ENCODE results near the gene ZNF407.

The ZNF407 gene

DNA sequence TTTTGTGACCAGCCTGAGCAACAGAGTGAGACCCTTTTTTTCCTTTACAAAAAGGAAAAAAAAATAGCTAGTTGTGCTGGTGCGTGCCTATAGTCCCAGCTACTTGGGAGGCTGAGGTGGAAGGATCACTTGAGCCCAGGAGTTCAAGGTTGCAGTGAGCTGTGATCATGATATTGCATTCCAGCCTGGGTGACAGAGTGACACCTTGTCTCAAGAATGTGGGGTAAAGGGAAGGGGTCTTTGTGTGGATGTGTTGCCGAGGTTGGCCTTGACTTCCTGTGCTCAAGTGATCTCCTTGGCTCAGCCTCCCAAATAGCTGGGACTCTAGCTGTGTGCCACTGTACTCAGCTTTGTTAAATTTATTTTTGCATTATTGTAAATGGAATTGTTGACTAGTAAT lies 120.6 kb downstream of the ZNF407 start:
- no peaks in the 10 kb centered on the region for H3K4me1 ChIP-seq (ENCODE audit: insufficient read depth, insufficient read length)
- TF ChIP-seq SUZ12 (IDR thresholded peaks at IDR 0.05; ENCODE audit: extremely low read depth, insufficient read depth, insufficient read length) (no peak), YY1 (IDR thresholded peaks at IDR 0.05; ENCODE audit: insufficient read depth, insufficient read length) (no peak), ZNF274 (IDR thresholded peaks at IDR 0.05; ENCODE audit: low read depth, low read length) (no peak)
- H3K9ac ChIP-seq (ENCODE audit: insufficient read length, low read depth): no peak overlapping the region
- H3K9me3 ChIP-seq (ENCODE audit: insufficient read depth, low read length): no peaks in the 10 kb centered on the region
- no peaks in the 10 kb centered on the region for H3K27me3 ChIP-seq (ENCODE audit: insufficient read depth, insufficient read length)
- H3K36me3 ChIP-seq (ENCODE audit: insufficient read depth, insufficient read length, low read length): no peaks in the 10 kb centered on the region
- H3K4me3 ChIP-seq (ENCODE audit: insufficient read length, low read depth): no peak overlapping the region
- no peak for DNase-seq (ENCODE audit: low read depth, low spot score)

DNA sequence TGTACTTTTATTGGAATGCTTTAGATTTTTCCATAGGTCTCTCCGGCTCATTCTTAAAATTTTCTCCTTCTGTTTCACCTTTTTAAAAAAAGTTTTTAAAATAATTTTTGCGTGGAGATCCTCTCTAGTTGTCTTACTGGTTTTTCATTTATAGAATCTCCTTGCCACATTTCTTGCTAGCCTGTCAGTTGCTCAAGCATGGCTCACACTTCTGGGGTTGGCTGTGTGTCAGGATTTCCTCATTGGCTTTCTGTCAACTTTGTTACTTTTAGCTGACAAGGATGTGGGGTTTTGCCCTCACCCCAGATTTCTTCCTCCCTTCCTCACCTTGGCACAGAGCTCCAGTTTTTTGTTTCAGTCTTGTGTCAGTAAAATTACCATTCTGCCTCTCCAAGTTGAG lies 124.6 kb downstream of the ZNF407 start:
- DNase-seq (ENCODE audit: low read depth, low spot score): no peak
- Histone ChIP-seq H3K9ac (ENCODE audit: insufficient read length, low read depth) (no peak overlapping the region), H3K36me3 (ENCODE audit: insufficient read depth, insufficient read length, low read length) (no peaks in the 10 kb centered on the region), H3K4me1 (ENCODE audit: insufficient read depth, insufficient read length) (no peaks in the 10 kb centered on the region), H3K4me3 (ENCODE audit: insufficient read length, low read depth) (no peak overlapping the region), H3K27me3 (ENCODE audit: insufficient read depth, insufficient read length) (no peaks in the 10 kb centered on the region), H3K9me3 (ENCODE audit: insufficient read depth, low read length) (no peaks in the 10 kb centered on the region)
- TF ChIP-seq YY1 (IDR thresholded peaks at IDR 0.05; ENCODE audit: insufficient read depth, insufficient read length) (no peak), SUZ12 (IDR thresholded peaks at IDR 0.05; ENCODE audit: extremely low read depth, insufficient read depth, insufficient read length) (no peak), ZNF274 (IDR thresholded peaks at IDR 0.05; ENCODE audit: low read depth, low read length) (no peak)

DNA sequence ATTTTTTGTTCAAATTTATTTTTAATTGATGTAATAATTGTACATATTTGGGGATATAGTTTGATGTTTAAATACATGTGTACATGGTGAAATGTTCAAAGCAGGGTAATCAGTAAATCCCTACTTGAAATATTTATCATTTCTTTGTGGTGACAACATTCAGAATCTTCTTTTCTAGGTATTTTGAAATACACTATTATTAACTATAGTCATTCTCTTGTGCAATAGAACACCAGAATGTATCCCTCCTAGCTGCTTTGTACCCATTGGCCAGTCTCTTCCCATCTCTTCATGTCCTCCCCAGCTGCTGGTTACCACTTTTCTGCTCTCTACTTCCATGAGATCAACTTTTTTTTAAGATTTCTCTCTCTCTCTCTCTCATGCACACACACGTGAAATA lies 126.5 kb downstream of the ZNF407 start:
- H3K36me3 ChIP-seq (ENCODE audit: insufficient read depth, insufficient read length, low read length): no peaks in the 10 kb centered on the region
- no peaks in the 10 kb centered on the region for H3K9me3 ChIP-seq (ENCODE audit: insufficient read depth, low read length)
- DNase-seq (ENCODE audit: low read depth, low spot score): no peak
- no peak overlapping the region for H3K9ac ChIP-seq (ENCODE audit: insufficient read length, low read depth)
- H3K4me1 ChIP-seq (ENCODE audit: insufficient read depth, insufficient read length): no peaks in the 10 kb centered on the region
- no peak overlapping the region for H3K4me3 ChIP-seq (ENCODE audit: insufficient read length, low read depth)
- TF ChIP-seq YY1 (IDR thresholded peaks at IDR 0.05; ENCODE audit: insufficient read depth, insufficient read length): no peak
- no peak for TF ChIP-seq SUZ12 (IDR thresholded peaks at IDR 0.05; ENCODE audit: extremely low read depth, insufficient read depth, insufficient read length)
- TF ChIP-seq ZNF274 (IDR thresholded peaks at IDR 0.05; ENCODE audit: low read depth, low read length): no peak
- no peaks in the 10 kb centered on the region for H3K27me3 ChIP-seq (ENCODE audit: insufficient read depth, insufficient read length)

DNA sequence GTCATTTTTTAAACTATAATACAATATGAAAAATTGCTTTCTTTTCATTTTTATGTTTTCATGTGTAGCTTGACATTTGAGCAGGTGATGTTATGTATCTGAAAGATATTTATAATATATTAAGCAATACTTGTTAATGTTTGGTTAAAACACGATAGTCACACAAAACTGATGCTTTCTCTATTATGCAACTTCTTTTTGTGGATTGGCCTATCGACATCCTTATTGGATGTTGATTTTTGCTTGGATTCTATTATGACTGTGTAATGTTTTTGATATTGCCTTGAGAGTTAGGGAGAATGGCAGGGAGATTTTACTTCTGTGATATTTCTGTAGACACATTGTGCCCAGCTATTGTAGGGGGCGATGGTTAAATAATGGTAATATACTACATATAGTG lies 128.0 kb downstream of the ZNF407 start:
- Histone ChIP-seq H3K9me3 (ENCODE audit: insufficient read depth, low read length) (no peaks in the 10 kb centered on the region), H3K4me1 (ENCODE audit: insufficient read depth, insufficient read length) (no peaks in the 10 kb centered on the region), H3K4me3 (ENCODE audit: insufficient read length, low read depth) (no peak overlapping the region), H3K27me3 (ENCODE audit: insufficient read depth, insufficient read length) (no peaks in the 10 kb centered on the region), H3K36me3 (ENCODE audit: insufficient read depth, insufficient read length, low read length) (no peaks in the 10 kb centered on the region), H3K9ac (ENCODE audit: insufficient read length, low read depth) (no peak overlapping the region)
- TF ChIP-seq YY1 (IDR thresholded peaks at IDR 0.05; ENCODE audit: insufficient read depth, insufficient read length) (no peak), SUZ12 (IDR thresholded peaks at IDR 0.05; ENCODE audit: extremely low read depth, insufficient read depth, insufficient read length) (no peak), ZNF274 (IDR thresholded peaks at IDR 0.05; ENCODE audit: low read depth, low read length) (no peak)
- no peak for DNase-seq (ENCODE audit: low read depth, low spot score)

DNA sequence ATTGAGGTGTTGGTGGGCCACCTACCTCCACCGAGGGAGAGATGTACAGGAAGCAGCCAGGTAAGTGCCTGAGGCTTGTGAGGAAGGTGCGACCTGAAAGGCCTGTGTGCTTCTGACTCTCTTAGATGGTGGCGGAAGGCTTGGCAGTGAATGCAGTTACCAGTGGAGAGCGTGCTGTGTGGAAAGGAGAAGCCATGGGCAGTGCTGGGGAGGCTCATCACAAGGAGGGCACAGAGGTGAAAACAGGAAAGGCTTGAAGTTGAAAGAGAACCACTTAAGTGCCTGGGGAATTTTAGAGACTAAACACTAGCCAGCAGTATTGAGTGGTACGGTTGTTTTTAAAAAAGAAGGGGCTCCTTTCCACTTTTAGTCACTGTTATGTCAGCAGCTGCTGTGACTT lies 130.9 kb downstream of the ZNF407 start:
- Histone ChIP-seq H3K36me3 (ENCODE audit: insufficient read depth, insufficient read length, low read length) (no peaks in the 10 kb centered on the region), H3K4me1 (ENCODE audit: insufficient read depth, insufficient read length) (no peaks in the 10 kb centered on the region), H3K9me3 (ENCODE audit: insufficient read depth, low read length) (no peaks in the 10 kb centered on the region), H3K4me3 (ENCODE audit: insufficient read length, low read depth) (no peak overlapping the region), H3K9ac (ENCODE audit: insufficient read length, low read depth) (no peak overlapping the region), H3K27me3 (ENCODE audit: insufficient read depth, insufficient read length) (no peaks in the 10 kb centered on the region)
- TF ChIP-seq SUZ12 (IDR thresholded peaks at IDR 0.05; ENCODE audit: extremely low read depth, insufficient read depth, insufficient read length) (no peak), YY1 (IDR thresholded peaks at IDR 0.05; ENCODE audit: insufficient read depth, insufficient read length) (no peak), ZNF274 (IDR thresholded peaks at IDR 0.05; ENCODE audit: low read depth, low read length) (no peak)
- no peak for DNase-seq (ENCODE audit: low read depth, low spot score)

DNA sequence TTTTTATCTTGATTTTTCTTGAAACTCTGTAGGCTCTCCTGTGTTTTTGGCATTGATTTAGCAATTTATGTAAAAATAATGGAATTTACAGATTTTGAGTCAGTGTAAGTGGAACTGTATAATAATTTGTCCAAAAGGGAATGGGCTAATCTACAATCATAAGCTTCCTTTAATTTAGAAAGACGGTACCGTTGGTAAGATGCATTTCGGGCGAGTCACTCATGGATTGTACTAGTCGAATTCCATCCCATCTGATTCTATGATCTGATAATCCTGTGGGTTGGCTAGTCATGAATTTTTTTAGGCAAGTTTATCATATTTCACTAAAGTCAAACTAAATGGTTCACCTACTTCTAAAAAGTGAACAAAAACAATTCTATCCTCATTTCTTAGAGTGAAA lies 133.4 kb downstream of the ZNF407 start:
- Histone ChIP-seq H3K27me3 (ENCODE audit: insufficient read depth, insufficient read length) (no peaks in the 10 kb centered on the region), H3K9ac (ENCODE audit: insufficient read length, low read depth) (no peak overlapping the region), H3K4me1 (ENCODE audit: insufficient read depth, insufficient read length) (no peaks in the 10 kb centered on the region), H3K36me3 (ENCODE audit: insufficient read depth, insufficient read length, low read length) (no peaks in the 10 kb centered on the region), H3K9me3 (ENCODE audit: insufficient read depth, low read length) (no peaks in the 10 kb centered on the region), H3K4me3 (ENCODE audit: insufficient read length, low read depth) (no peak overlapping the region)
- DNase-seq (ENCODE audit: low read depth, low spot score): no peak
- TF ChIP-seq YY1 (IDR thresholded peaks at IDR 0.05; ENCODE audit: insufficient read depth, insufficient read length): no peak
- no peak for TF ChIP-seq SUZ12 (IDR thresholded peaks at IDR 0.05; ENCODE audit: extremely low read depth, insufficient read depth, insufficient read length)
- TF ChIP-seq ZNF274 (IDR thresholded peaks at IDR 0.05; ENCODE audit: low read depth, low read length): no peak

DNA sequence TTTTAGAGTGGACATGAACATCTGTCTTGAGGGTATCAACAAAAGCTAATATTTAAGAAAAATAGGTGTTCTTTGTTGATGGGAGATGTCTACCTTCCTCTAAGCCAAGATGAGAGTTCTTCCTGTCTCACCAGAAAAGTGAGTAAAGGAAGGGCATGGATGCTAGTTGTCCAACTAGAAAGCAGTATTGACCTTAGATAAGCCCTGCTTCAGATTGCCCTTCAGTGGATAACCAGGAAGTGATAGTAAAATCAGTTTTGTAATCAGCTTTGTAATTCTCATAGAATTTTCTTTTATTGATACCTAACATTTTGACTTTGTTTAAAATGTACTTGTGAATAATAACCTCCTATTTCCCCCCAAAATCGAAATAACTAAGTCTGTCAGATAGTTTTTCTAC lies 134.7 kb downstream of the ZNF407 start:
- Histone ChIP-seq H3K9me3 (ENCODE audit: insufficient read depth, low read length) (no peaks in the 10 kb centered on the region), H3K4me1 (ENCODE audit: insufficient read depth, insufficient read length) (no peaks in the 10 kb centered on the region), H3K36me3 (ENCODE audit: insufficient read depth, insufficient read length, low read length) (no peaks in the 10 kb centered on the region), H3K27me3 (ENCODE audit: insufficient read depth, insufficient read length) (no peaks in the 10 kb centered on the region), H3K9ac (ENCODE audit: insufficient read length, low read depth) (no peak overlapping the region), H3K4me3 (ENCODE audit: insufficient read length, low read depth) (no peak overlapping the region)
- no peak for DNase-seq (ENCODE audit: low read depth, low spot score)
- TF ChIP-seq ZNF274 (IDR thresholded peaks at IDR 0.05; ENCODE audit: low read depth, low read length) (no peak), SUZ12 (IDR thresholded peaks at IDR 0.05; ENCODE audit: extremely low read depth, insufficient read depth, insufficient read length) (no peak), YY1 (IDR thresholded peaks at IDR 0.05; ENCODE audit: insufficient read depth, insufficient read length) (no peak)

DNA sequence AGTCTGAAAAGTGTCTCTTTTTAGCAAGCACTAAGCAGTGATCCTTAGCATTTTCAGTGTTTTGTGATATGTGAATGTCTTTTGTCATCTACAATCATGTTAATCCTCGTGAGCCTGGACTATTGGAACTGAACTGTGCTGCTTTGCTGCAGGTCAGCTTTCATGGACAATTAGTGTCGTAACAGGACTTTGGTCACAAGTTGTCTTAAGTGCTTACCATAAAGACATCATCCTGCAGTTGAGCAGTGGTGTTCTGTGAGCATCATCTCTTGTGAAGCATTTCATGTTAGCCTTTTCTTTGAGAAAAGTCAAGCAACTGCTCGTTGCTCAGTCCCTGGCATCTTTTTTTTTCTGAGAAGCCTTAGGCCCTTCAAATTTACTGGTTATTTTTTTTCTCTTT lies 135.9 kb downstream of the ZNF407 start:
- Histone ChIP-seq H3K36me3 (ENCODE audit: insufficient read depth, insufficient read length, low read length) (no peaks in the 10 kb centered on the region), H3K27me3 (ENCODE audit: insufficient read depth, insufficient read length) (no peaks in the 10 kb centered on the region), H3K9ac (ENCODE audit: insufficient read length, low read depth) (no peak overlapping the region), H3K4me1 (ENCODE audit: insufficient read depth, insufficient read length) (no peaks in the 10 kb centered on the region), H3K9me3 (ENCODE audit: insufficient read depth, low read length) (no peaks in the 10 kb centered on the region), H3K4me3 (ENCODE audit: insufficient read length, low read depth) (no peak overlapping the region)
- TF ChIP-seq YY1 (IDR thresholded peaks at IDR 0.05; ENCODE audit: insufficient read depth, insufficient read length) (no peak), SUZ12 (IDR thresholded peaks at IDR 0.05; ENCODE audit: extremely low read depth, insufficient read depth, insufficient read length) (no peak), ZNF274 (IDR thresholded peaks at IDR 0.05; ENCODE audit: low read depth, low read length) (no peak)
- DNase-seq (ENCODE audit: low read depth, low spot score): no peak

All from NT2/D1 (cell line).